ENCODE measurements around the gene PKD1. TPM values are rescaled to one million over a fixed set of nuclear protein-coding genes. Genes with fewer than 3 reads are reported as not detected.

PKD1 gene
- 10.9 and 14.1 TPM in 2 replicates for total RNA-seq (2014; rRNA removed; shearing (Covaris generic))

DNA sequence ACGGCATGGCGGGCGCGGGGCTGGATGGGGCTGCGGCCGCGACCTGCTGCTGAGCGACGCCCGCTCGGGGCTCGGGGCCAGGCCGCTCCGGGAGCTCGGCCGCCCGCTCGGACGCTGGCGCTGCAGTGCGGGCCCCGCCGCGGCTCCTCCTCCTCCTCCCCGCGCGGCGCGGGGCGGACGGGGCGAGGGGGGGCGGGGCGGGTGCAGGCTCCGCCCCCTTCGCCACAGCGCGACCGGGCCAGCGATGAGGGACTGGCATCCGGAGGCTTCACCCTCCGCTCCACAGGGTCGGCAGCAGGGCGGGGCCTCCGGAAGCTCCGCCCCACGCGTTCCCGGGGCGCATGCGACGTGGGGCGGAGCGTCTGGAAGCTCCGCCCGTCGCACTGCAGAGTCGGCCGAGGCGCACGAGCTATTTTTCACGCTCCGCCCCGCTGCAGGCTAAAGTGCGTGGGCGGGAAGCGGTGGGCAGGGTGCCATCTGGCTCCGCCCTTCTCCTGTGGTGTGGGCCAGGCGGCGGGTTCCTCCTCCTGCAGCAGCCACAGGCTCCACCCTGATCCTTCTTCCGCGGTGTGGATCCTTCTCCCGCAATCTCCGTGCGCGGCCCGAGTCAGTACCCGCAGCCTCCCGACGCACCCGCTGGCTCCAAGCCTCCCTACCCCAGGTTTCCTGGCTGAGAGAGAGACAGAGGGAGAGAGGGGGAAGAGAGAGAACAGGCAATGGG lies at the start of gene PKD1:
Gene PKD1 (minus strand): TSS at position 129 of the 721 bp plus-strand sequence. CDS start 209 bp downstream, outside the sequence.
- DNase-seq (ENCODE audit: low spot score), result peak; percentile 76

DNA sequence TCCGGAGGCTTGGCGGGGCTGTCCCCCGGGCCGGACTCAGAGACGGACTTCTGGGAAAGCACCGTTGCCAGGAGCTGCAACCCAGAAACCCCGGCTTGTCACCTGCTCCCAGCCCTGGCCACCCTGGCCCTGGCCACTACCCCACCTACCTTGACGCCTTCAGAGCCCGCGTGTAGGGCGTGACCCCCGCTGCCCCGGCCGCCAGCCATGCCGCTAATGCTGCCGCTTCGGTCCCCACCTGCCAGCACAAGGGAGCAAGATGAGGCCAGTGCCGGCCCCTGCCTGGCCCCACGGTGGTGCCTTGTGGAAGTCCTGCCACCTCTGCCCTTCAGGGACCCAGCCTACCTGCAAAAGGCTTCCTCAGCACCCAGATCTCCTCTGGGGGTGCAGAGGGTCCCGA lies 49.3 kb upstream of the PKD1 start:
- no peak for DNase-seq (ENCODE audit: low spot score)

DNA sequence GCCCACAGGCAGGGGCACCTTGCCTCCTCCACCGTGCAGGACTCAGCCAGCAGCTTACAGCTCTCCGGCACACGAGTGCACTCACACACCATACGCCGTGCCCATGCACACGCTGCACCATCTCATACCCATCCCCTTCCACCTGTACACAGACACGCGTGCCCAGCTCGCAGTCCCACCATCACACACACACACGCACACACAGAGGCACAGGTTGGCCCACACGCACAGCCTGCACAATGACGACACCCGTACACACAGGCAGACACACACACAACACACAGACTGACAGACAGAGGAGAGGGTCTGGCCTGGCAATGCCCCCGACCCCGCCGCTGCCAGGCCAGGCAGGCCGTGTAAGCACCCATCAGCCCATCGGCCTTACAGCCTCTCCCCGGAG lies 48.6 kb upstream of the PKD1 start:
- no peak for DNase-seq (ENCODE audit: low spot score)

DNA sequence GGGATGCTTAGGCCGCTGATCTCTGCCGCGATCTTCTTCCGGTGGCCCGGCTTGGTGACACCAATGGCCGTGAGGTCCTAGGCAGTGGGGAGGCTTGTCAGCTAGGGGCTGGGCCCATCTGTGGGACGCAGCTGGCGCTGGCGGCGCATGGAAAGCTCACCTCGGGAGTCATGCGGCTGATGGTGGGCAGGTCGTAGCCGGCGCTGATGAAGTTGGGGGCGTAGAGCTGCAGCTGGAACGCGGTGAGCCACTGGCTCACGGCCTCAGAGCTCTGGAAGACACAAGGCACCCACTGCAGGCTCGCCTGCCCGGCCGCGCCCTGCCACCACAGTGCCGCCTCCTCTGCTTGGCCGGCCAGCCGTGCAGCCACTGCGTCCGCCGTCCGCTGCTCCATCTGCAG lies 48.0 kb upstream of the PKD1 start:
- DNase-seq (ENCODE audit: low spot score), result no peak

DNA sequence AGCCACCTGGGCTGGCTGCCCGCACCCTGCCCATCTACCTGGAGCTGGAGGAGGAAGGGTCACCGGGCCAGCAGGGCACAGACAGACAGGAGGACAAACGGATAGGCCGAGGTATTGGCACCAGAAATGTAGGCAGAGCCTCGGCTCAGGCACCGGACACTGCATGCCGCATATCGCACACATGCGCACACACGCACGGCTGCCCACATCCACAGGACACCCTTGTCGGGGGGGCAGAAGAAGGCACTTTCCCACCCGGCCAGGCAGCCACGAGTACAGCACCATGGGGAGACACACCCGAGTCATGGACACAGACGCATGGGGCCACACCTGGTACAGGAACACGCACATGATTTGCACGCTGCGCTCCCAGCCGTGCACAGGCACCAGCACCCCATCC lies 46.3 kb upstream of the PKD1 start:
- DNase-seq (ENCODE audit: low spot score), result no peak

DNA sequence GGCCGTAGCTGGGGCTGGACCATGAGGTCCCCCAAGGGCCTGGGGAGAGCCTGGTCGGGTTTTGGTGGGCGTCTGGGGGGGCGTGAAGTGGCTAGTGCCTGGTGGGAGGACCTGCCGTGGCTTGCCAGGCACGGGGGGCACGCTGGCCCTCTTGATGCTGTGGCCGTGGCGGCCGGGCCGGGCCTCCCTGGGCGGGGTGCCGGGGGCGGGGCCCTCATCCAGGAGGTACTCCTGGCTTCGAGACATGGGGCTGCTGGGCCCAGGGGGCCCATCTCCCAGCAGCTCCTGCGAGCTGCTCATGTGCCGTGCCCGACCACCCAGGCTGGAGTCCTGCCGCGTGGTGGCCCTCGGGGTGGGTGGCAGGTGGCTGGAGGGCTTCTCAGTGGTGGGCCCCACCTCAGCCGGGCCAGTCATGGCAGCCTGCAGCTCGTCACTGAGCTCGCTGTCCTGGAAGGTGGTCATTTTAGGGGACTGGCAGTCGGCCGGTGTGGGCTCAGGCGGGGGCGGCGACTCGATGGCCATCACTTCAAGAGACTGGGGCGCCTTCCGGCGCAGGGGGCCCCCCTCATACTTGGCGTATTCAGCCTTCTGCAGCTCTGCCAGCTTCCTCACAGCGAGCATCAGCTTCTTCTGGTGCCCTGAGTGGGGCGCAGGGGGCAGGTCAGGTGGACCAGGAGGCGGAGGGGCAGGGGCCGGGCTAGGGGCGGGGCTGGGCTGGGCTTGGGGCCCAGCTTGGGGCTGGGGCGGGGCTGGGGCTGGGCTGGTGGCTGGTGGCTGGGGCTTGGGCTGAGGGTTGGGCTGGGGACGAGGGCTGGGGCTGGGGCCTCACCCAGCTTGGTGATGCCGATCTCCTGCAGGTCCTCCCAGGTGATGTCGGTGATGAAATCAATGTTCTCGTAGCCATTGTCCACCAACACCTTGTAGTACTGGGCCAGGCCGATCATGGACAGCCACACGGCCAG lies 45.5 kb upstream of the PKD1 start:
- DNase-seq (ENCODE audit: low spot score), result no peak

DNA sequence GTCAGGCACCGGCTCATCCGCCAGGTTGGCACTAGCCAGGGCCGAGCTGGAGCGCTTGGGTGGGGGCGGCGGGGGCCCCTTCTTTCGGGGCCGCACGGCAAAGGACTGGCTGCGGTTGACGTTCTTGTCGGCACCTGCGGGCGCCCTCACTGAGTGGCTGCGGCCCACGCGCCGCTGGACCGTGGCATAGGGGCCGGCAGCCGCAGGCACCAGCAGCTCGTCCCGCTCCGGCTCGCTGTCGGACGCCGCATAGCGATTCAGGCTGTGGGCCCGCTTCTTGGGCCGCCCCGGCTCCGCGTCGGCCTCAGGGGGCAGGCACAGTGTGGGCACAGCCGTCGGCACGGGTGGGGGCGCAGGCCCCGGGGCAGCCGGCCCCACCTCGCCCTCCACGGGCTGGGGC lies 44.8 kb upstream of the PKD1 start:
- DNase-seq (ENCODE audit: low spot score), result no peak

DNA sequence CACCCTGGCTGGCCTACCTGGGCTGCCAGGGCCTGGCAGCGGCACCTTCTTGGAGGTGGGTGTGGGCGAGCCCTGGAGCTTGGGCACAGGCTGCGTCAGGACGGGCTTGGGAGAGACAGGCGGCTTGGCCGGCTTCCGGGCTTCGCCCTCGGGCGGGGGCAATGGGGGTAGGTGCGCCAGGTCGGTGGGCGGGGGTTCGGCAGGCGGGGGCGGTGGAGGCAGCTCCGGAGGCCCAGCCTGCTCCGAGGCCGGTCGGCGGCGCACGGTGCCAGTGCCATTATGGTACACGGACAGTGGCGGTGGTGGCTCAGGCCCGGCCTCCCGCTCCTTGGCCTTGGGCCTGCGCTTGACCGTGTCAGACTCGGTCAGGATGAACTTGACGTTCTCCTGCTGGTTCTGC lies 43.9 kb upstream of the PKD1 start:
- no peak for DNase-seq (ENCODE audit: low spot score)

DNA sequence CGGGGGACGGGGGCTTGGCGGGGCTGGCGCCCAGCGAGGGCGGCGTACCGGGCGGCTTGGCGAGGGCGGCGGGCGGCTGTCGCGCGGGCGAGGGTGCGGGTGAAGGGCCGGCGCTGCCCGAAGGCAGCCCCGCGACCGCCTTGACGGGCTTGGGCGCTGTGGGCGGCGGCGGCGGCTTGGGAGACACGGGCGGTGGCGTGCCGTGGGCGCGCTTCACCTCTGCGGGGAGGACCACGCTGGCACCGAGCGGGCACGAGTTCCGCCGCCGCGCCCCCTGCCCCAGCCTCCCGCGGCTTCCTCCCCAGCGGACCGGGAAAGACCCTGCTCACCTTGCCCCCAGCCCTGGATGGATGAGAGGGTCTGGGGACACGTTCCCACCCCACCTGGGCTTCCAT lies 43.4 kb upstream of the PKD1 start:
- no peak for DNase-seq (ENCODE audit: low spot score)

DNA sequence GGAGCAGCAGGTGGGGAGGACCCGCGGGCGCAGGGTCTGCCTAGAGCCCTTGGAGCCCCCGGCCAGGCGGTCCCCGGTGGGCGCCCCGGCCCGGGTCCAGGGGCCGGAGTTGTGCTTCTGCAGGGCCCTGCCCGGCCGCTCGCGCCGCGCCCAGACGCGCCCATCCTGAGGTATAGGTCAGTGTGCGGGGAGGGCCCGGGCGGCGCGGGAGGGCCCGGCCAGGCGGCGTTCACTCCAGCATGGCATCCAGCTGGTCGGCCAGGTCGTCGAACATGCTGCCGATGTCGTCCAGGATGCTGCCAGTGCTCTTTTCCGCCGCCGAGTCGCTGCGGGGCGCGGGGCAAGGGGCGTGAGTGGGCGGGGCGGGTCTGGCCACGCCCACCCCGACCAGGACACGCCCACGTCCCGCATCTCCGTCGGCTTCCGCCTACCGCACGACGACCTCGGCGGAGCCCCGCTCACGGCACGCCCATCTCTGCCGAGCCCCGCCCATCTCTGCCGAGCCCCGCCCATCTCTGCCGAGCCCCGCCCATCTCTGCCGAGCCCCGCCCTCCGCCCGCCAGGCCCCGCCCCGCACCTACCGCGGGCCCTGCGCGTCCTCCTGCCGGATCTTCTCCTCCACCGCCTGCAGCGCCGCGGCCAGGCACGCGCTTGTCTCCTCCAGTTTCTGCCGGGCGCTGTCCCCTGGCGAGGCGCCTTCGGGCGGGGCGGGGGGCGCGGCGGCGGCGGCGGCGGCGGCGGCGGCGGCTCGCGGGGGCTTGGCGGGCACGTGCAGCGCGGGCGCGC lies 42.8 kb upstream of the PKD1 start:
- no peak for DNase-seq (ENCODE audit: low spot score)

DNA sequence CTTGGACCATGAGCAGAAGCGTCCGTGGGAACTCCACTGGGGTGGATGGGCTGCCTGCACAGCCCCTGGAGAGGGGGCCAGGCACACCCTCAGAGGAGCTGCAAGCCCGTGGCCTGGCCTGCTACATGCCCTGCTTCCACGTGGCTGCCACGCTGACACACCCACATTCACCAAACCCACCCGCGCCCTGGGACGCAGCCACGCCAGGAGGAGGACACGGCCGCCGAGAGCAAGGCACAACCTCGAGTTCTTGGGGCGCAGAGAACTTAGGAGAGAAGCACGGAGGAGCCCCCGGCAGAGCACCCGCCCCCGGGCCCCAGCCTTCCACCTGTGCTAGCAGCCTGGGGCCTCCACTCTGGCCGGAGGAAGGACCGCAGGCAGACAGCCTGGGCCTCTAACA lies 41.9 kb upstream of the PKD1 start:
- DNase-seq (ENCODE audit: low spot score), result no peak

DNA sequence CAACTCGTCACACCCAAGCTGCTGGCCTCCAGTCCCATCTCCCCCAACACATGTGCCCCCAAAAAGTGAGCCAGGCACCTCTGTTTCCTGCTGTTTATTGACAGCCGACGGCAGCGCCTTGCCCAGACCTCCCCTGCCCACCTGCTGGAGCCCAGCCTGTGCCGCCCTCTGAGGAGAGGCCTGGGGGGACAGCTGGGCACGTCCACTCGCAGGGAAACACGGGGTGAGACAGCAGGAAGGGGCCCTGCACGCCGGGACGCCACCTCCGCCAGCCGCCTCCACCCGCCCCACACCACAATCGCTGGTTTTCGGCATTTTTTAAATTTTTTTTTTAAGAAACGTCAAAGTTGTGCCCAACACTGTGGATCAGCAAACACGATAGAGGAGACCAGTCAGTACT lies 41.4 kb upstream of the PKD1 start:
- DNase-seq (ENCODE audit: low spot score), result no peak

DNA sequence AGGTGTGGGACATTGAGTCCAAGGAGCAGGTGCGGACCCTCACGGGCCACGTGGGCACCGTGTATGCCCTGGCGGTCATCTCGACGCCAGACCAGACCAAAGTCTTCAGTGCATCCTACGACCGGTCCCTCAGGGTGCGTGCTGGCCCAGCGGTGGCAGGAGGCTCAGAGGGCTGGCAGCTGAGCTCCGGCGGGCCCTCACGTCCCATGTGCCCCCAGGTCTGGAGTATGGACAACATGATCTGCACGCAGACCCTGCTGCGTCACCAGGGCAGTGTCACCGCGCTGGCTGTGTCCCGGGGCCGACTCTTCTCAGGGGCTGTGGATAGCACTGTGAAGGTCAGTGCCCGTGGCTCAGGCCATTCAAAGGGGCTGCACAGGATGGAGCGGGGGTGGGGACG lies 40.3 kb upstream of the PKD1 start:
- DNase-seq (ENCODE audit: low spot score), result no peak

DNA sequence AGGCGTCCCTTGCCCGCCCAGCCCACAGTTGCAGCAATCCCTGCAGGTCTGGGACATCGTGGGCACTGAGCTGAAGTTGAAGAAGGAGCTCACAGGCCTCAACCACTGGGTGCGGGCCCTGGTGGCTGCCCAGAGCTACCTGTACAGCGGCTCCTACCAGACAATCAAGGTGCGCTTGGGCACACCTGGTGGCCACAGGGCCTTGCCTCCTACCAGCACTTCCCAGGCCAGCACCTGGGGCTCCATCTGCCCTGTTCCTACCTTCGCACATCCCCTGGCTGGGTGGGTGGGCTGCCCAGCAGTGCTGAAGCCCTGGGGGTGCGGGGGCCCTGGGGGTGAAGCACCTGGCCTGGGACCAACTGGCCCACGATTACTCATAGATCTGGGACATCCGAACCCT lies 39.8 kb upstream of the PKD1 start:
- DNase-seq (ENCODE audit: low spot score), result no peak

DNA sequence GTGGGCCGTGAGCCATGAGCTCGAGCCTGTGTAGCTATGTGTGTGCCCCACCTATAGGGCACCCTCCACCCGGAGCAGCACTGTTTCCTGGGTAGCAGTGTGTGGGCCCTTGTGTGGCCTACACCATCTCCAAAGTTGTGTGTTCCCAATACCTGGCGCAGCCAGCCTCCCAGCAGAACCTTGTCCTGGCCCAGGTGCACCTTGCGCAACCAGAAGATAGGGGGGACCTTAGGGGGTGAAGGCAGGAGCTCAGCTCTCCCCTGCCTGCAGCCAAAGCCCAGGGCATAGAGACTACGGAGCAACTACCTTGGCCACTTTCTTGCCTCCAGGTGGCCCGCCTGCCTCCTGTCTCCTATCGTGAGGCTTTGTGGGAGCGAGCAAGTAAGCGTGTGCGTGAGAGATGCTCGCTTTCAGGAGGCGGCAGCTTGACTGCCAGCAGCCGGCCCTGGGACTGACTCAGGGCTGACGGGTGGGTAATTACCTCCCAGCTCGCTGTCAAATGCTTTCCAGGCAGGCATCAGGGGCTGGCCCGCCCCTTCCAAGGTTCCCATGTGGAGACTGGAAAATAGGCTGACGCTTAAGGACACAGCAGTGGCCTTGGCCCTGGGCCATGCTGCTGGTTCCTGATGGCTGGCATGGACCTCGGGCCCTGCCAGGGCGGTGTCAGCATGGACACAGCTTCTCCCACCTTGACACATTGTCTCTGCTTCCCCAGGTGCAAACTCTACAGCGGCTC lies 38.9 kb upstream of the PKD1 start:
- DNase-seq (ENCODE audit: low spot score), result no peak

DNA sequence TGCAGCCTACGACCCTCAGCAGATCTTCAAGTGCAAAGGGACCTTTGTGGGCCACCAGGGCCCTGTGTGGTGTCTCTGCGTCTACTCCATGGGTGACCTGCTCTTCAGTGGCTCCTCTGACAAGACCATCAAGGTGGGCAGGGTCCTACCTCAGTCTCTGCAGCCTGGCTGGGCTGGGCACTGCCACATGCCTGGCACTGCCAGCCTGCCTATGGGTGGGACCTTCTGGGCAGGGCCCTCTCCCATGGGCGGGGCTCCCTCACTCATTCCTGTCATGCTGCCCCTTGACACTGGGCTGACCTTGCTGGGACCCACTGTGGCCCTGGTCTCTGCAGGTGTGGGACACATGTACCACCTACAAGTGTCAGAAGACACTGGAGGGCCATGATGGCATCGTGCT lies 38.2 kb upstream of the PKD1 start:
- no peak for DNase-seq (ENCODE audit: low spot score)

DNA sequence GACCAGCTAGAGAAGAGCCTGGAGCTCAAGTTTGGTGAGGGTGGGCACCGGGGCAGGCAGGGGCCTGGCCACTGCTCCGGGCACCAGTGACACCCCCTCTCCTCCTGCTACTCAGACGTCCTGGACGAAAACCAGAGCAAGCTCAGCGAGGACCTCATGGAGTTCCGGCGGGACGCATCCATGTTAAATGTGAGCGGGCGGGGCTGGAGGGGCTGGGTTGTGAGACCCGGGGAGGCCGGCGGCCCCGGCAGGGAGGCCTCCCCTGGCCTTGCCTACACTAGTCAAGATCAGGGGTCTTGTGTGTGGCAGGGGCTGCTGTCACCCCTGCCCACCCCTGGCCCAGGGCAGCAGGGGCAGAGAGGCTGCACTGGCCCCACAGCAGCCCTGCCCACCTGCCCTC lies 37.7 kb upstream of the PKD1 start:
- DNase-seq (ENCODE audit: low spot score), result no peak

DNA sequence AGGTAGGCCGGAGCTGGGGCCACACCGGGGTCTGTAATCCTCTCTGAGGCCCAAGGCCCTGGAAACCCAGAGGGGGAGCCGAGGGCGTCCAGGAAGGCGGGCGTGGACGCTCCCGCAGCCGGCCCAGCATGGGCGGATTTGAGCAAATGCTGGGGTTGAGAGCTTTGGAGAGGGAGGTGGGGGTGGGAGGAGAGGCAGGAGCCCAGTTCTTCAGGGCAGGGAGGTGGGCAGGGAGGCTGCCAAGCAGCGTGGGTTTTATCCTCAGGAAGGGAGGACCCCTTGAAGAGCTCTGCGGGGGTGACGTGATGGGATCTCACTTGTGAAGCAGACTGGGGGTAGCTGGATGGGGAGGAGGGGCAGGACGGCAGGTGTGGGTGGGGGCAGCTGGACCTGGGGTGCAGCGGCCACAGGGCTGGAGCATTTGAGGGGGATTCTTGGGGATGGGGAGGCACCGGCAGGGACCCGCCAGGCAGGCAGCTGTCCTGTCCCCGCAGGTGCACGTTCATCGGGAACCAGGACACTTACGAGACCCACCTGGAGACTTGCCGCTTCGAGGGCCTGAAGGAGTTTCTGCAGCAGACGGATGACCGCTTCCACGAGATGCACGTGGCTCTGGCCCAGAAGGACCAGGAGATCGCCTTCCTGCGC lies 37.1 kb upstream of the PKD1 start:
- no peak for DNase-seq (ENCODE audit: low spot score)

DNA sequence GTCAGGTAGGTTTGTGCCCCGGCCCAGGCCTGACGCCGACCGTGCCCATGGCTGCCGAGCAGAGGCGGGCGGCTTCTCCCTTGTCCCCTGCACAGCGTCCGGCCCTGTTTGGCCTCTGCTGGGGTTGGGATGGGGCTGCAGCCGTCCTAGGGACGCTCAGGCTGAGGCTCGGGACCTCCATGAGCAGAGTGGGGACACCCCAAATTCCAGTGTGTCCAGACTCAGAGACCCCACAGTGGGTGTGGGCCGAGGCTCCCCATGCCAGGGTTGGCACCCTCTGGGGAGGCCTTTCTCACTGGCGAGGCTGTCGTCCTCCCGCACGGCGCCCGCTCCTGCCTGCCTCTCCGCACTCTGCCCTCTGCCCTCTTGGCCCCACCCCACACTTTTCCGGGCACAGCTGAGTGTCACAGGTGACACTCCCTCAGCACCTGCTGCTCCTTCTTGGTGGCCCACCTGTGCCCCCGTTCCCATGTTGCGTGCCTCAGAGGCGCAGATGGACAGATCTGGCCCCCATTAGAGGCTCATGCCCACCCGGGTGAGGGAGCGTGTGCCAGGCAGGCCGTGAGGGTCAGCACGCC lies 36.0 kb upstream of the PKD1 start:
- no peak for DNase-seq (ENCODE audit: low spot score)

DNA sequence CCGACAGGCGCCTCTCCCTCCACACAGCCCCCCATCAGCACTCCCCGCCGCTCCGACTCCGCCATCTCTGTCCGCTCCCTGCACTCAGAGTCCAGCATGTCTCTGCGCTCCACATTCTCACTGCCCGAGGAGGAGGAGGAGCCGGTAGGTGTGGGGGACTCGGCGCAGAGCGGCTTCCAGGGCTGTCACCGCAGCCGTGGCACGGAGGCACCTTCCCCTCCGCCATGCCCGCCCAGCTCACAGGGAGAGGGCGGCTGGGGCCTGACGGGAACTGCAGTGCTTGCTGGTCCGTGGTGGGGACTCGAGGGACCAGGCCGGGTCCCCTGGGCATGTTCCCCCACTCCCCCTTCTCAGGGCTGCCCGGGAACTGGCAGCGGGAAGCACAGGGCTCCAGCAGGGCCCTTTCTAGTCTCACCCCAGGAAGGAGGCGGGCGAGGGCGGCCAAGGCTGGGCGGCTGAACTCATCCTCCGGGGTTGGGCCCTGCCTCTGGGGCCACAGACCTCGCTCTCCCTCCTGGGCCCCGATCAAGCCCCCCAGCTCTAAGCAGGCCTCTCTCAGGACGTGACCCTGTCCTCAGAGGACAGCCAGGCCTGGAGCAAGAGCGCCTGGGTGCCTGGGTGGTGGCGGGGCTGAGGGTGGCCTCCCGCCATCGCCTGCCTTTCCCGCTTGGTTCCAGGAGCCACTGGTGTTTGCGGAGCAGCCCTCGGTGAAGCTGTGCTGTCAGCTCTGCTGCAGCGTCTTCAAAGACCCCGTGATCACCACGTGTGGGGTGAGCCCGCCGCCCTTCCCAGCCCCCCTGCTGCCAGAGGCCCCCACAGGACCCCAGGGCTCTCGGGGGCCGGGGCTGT lies 35.1 kb upstream of the PKD1 start:
- no peak for DNase-seq (ENCODE audit: low spot score)

All from H4 (cell line).